Uterus (tissue), 4 donors: ENCODE data around the gene CAMTA1. TPM values are rescaled to one million over a fixed set of nuclear protein-coding genes. Genes with fewer than 3 reads are reported as not detected.

Experiments used
- DNase-seq, 2 donors: peaks; one replicate each; pipeline ENCODE4 v3.0.0-alpha.2; 2019 to 2020
- H3K27ac ChIP-seq, 2 donors: fragments of 200-600 bp; sonication (generic); 1 replicate in 1 of 2; 2 replicates in 1 of 2; pipeline ENCODE4 v1.5.1; 2016 to 2018
- H3K27me3 ChIP-seq, 2 donors: fragments of 200-600 bp; sonication (generic); one replicate each; pipeline ENCODE4 v1.5.1; 2018 to 2019; ENCODE audit warnings: control low read depth in 1 of 2
- H3K36me3 ChIP-seq, 2 donors: fragments of 200-600 bp; sonication (generic); one replicate each; pipeline ENCODE4 v1.5.1; 2019; ENCODE audit warnings: control low read depth in 1 of 2
- H3K4me1 ChIP-seq, 2 donors: fragments of 200-600 bp; sonication (generic); one replicate each; pipeline ENCODE4 v1.5.1; 2018 to 2019; ENCODE audit warnings: control low read depth in 1 of 2
- H3K4me3 ChIP-seq, 2 donors: fragments of 200-600 bp; sonication (generic); 1 replicate in 1 of 2; 2 replicates in 1 of 2; pipeline ENCODE4 v1.5.1; 2018 to 2019; ENCODE audit warnings: mild to moderate bottlenecking in 1 of 2
- H3K9me3 ChIP-seq, 2 donors: fragments of 200-600 bp; sonication (generic); one replicate each; pipeline ENCODE4 v1.5.1; 2019; ENCODE audit warnings: control low read depth in 1 of 2
- CTCF ChIP-seq, 4 experiments: fragments of 200-600 bp in 2 of 4; fragments of 450-650 bp in 2 of 4; sonication (generic) in 2 of 4; IDR thresholded peaks; one replicate each; pipeline ENCODE4 v1.5.1; 2016 to 2019; ENCODE audit warnings: antibody characterized with exemption in 4 of 4, mild to moderate bottlenecking in 2 of 4, moderate library complexity in 1 of 4
- POLR2A ChIP-seq, 2 donors: fragments of 450-650 bp; IDR thresholded peaks; one replicate each; pipeline ENCODE4 v1.6.1; 2016; ENCODE audit warnings: antibody characterized with exemption in 2 of 2, mild to moderate bottlenecking in 1 of 2, moderate library complexity in 1 of 2
- intact Hi-C: fragments of 100-400 bp; cut with DNase I; formaldehyde crosslinking; loops from one replicate; pipeline ENCODE4 v1.15.1; 2023; ENCODE audit warnings: low total_unique reads
- total RNA-seq, 4 donors: library from RNA; depleted of rRNA in 3 of 4; stranded (reverse); fragments of >200 nt in 3 of 4; gene quantifications; one replicate each; pipeline versions ENCODE4 v1.1.0 to v1.2.4, GENCODE V29; 2014 to 2023
- donor health status: DM: yes; HTN: yes; CAD: no.

The CAMTA1 gene
- total RNA-seq, 4 donors from 2014 or later: 29.7 to 427 (median 64.8) TPM

GRCh38 chr1:7278045-7278444 is 492.8 kb downstream of the CAMTA1 start:
- TF ChIP-seq POLR2A (IDR thresholded peaks at IDR 0.05) (no peak), CTCF (IDR thresholded peaks at IDR 0.05) (no peak)
- Histone ChIP-seq H3K36me3 (no peaks in the 10 kb centered on the region), H3K27ac (no peak overlapping the region), H3K27me3 (no peaks in the 10 kb centered on the region), H3K4me1 (no peaks in the 10 kb centered on the region), H3K9me3 (peaks cover 0 to 3% of the 10 kb centered on the region in 2 donors), H3K4me3 (no peak overlapping the region)
- intact Hi-C loops: no loop called here
- no peak for DNase-seq

GRCh38 chr1:7278827-7279765 is 493.8 kb downstream of the CAMTA1 start:
- intact Hi-C loops: no loop called here
- H3K4me1 ChIP-seq: no peaks in the 10 kb centered on the region
- no peaks in the 10 kb centered on the region for H3K36me3 ChIP-seq
- no peak for DNase-seq
- H3K4me3 ChIP-seq: no peak overlapping the region
- TF ChIP-seq POLR2A (IDR thresholded peaks at IDR 0.05) (no peak), CTCF (IDR thresholded peaks at IDR 0.05) (no peak)
- no peaks in the 10 kb centered on the region for H3K27me3 ChIP-seq
- peaks cover 0 to 3% of the 10 kb centered on the region in 2 donors for H3K9me3 ChIP-seq
- H3K27ac ChIP-seq: no peak overlapping the region

- Histone ChIP-seq H3K4me3 (no peak overlapping the region), H3K4me1 (no peaks in the 10 kb centered on the region), H3K9me3 (peaks cover 0 to 3% of the 10 kb centered on the region in 2 donors), H3K27ac (no peak overlapping the region), H3K27me3 (no peaks in the 10 kb centered on the region), H3K36me3 (no peaks in the 10 kb centered on the region)
- DNase-seq: no peak
- intact Hi-C loops: no loop called here
- TF ChIP-seq CTCF (IDR thresholded peaks at IDR 0.05) (no peak), POLR2A (IDR thresholded peaks at IDR 0.05) (no peak)
Observed at GRCh38 chr1:7279769-7280168, 494.5 kb downstream of the CAMTA1 start.

GRCh38 chr1:7280347-7280960 is 495.2 kb downstream of the CAMTA1 start:
- H3K4me3 ChIP-seq: no peak overlapping the region

More at GRCh38 chr1:7280347-7280960, 495.2 kb downstream of the CAMTA1 start:
- H3K4me1 ChIP-seq: no peaks in the 10 kb centered on the region
- DNase-seq: no peak
- no peak overlapping the region for H3K27ac ChIP-seq
- peaks cover 0 to 3% of the 10 kb centered on the region in 2 donors for H3K9me3 ChIP-seq
- no peaks in the 10 kb centered on the region for H3K27me3 ChIP-seq
- TF ChIP-seq POLR2A (IDR thresholded peaks at IDR 0.05) (no peak), CTCF (IDR thresholded peaks at IDR 0.05) (no peak)
- H3K36me3 ChIP-seq: no peaks in the 10 kb centered on the region
- intact Hi-C loops: no loop called here
